GM23338 (cell line): ENCODE measurements around the gene AFAP1. TPM values are rescaled to one million over a fixed set of nuclear protein-coding genes. Genes with fewer than 3 reads are reported as not detected.

Experiments
- ATAC-seq: fragments of 200-7000 bp; cut with Tn5 transposase; 3 replicates; pipeline ENCODE4 v1.9.1; 2020
- DNase-seq: peaks from one replicate; pipeline ENCODE4 v3.0.0-alpha.2; 2015; ENCODE audit warnings: low spot score
- H2AFZ ChIP-seq: fragments of 200-600 bp; sonication (generic); 2 replicates; pipeline ENCODE4 v1.8.0; 2016; ENCODE audit warnings: antibody characterized with exemption, mild to moderate bottlenecking, moderate library complexity
- H3F3A ChIP-seq: fragments of 200-600 bp; sonication (generic); replicated peaks from 2 replicates; pipeline ENCODE4 v1.8.0; 2017; ENCODE audit warnings: antibody characterized with exemption, mixed run types, low read depth
- H3K27ac ChIP-seq: fragments of 200-600 bp; sonication (generic); 2 replicates; pipeline ENCODE4 v1.6.1; 2016; ENCODE audit warnings: low read depth
- H3K27me3 ChIP-seq: fragments of 200-600 bp; sonication (generic); 2 replicates; pipeline ENCODE4 v1.8.0; 2016; ENCODE audit warnings: mild to moderate bottlenecking, mixed run types, moderate library complexity; ENCODE audit not compliant: insufficient read depth
- H3K36me3 ChIP-seq: fragments of 200-600 bp; sonication (generic); 2 replicates; pipeline ENCODE4 v1.8.0; 2016; ENCODE audit warnings: mild to moderate bottlenecking; ENCODE audit not compliant: insufficient read depth
- H3K4me1 ChIP-seq: fragments of 200-600 bp; sonication (generic); 2 replicates; pipeline ENCODE4 v1.8.0; 2016; ENCODE audit warnings: mild to moderate bottlenecking, moderate library complexity; ENCODE audit not compliant: insufficient read depth
- H3K4me2 ChIP-seq: fragments of 200-600 bp; sonication (generic); 2 replicates; pipeline ENCODE4 v1.7.1; 2017; ENCODE audit warnings: mixed run types
- H3K4me3 ChIP-seq: fragments of 200-600 bp; sonication (generic); 2 replicates; pipeline ENCODE4 v1.6.1; 2016; ENCODE audit warnings: mixed run types
- H3K79me2 ChIP-seq: fragments of 200-600 bp; sonication (generic); replicated peaks from 2 replicates; pipeline ENCODE4 v1.8.0; 2017; ENCODE audit warnings: mild to moderate bottlenecking; ENCODE audit not compliant: insufficient read depth
- H3K9me2 ChIP-seq: fragments of 200-600 bp; sonication (generic); 2 replicates; pipeline ENCODE4 v1.8.0; 2017; ENCODE audit not compliant: insufficient read depth
- H4K20me1 ChIP-seq: fragments of 200-600 bp; sonication (generic); replicated peaks from 2 replicates; pipeline ENCODE4 v1.8.0; 2017; ENCODE audit warnings: mild to moderate bottlenecking; ENCODE audit not compliant: insufficient read depth
- H3K27ac Mint-ChIP-seq: 2 replicates; pipeline ENCODE4 v1.8.0; 2020; ENCODE audit warnings: inconsistent platforms, mild to moderate bottlenecking, moderate library complexity, mixed read lengths
- H3K27me3 Mint-ChIP-seq: 3 replicates; pipeline ENCODE4 v1.8.0; 2022; ENCODE audit warnings: low read depth, mild to moderate bottlenecking, moderate library complexity, mixed read lengths, inconsistent platforms; ENCODE audit not compliant: insufficient read depth, poor library complexity
- H3K36me3 Mint-ChIP-seq: 3 replicates; pipeline ENCODE4 v1.8.0; 2021; ENCODE audit warnings: low read depth, mild to moderate bottlenecking, inconsistent platforms, moderate library complexity, mixed read lengths
- H3K4me1 Mint-ChIP-seq: 3 replicates; pipeline ENCODE4 v1.8.0; 2020; ENCODE audit warnings: mild to moderate bottlenecking, inconsistent platforms, mixed read lengths
- H3K4me3 Mint-ChIP-seq: 3 replicates; pipeline ENCODE4 v1.8.0; 2021; ENCODE audit warnings: moderate library complexity, mild to moderate bottlenecking, inconsistent platforms, mixed read lengths
- H3K9me3 Mint-ChIP-seq: 3 replicates; pipeline ENCODE4 v1.8.0; 2020; ENCODE audit warnings: moderate library complexity, mild to moderate bottlenecking, inconsistent platforms, mixed read lengths
- POLR2AphosphoS5 ChIP-seq: IDR thresholded peaks from 2 replicates; pipeline ENCODE4 v1.6.1; 2016; ENCODE audit warnings: antibody characterized with exemption, low read depth
- polyA plus RNA-seq: library from polyadenylated mRNA; unstranded; fragments of >200 nt; fragmentation: Nextera tagmentation; extraction: Ambion mirVana; gene quantifications from 2 replicates; pipeline ENCODE4 v1.2.1, GENCODE V29; 2016
- total RNA-seq: library from RNA; depleted of rRNA; stranded (reverse); fragments of >200 nt; shearing (Covaris generic); gene quantifications from 2 replicates; pipeline ENCODE4 v1.2.3, GENCODE V29; 2014
- TF ChIP-seq, protein P1 (sequence below): fragments of 250-450 bp; sonication (Bioruptor Pico); IDR thresholded peaks from 2 replicates; pipeline ENCODE4 v1.5.0; 2020; ENCODE audit warnings: mild to moderate bottlenecking, moderate library complexity
- TF ChIP-seq, protein P2 (sequence below), 2 experiments: fragments of 200-600 bp in 1 of 2; sonication (generic) in 1 of 2; conservative IDR thresholded peaks; 2 replicates each; pipeline versions ENCODE4 v1.5.1 to v1.6.1; 2016 to 2017; ENCODE audit warnings: antibody characterized with exemption in 2 of 2, low read depth in 2 of 2, mild to moderate bottlenecking in 2 of 2, moderate library complexity in 1 of 2
- TF ChIP-seq, protein P3 (sequence below): IDR thresholded peaks from one replicate; pipeline ENCODE4 v1.6.1; 2018; ENCODE audit warnings: antibody characterized with exemption; ENCODE audit not compliant: unreplicated experiment

AFAP1 gene
- total and polyA plus RNA-seq, 2 experiments from 2014 or later, result 6.5 to 21.5 TPM

- no peak overlapping the region for H2AFZ ChIP-seq
- ATAC-seq, result peak; percentile 68
- H3K4me1 ChIP-seq, result peaks cover 23% of the 10 kb centered on the region
- H3K27me3 ChIP-seq, result no peaks in the 10 kb centered on the region
- Mint-ChIP-seq H3K27ac (no peak overlapping the region), H3K4me3 (no peak overlapping the region), H3K36me3 (peaks cover 32% of the 10 kb centered on the region), H3K9me3 (peaks cover 6% of the 10 kb centered on the region), H3K27me3 (peaks cover 5% of the 10 kb centered on the region), H3K4me1 (peaks cover 42% of the 10 kb centered on the region)
- H4K20me1 ChIP-seq, result peaks cover 7% of the 10 kb centered on the region; the same call in 1 of the 2 replicates
- H3K4me3 ChIP-seq, result no peak overlapping the region
- H3F3A ChIP-seq, result peaks cover 7% of the 10 kb centered on the region; the same call in 1 of the 2 replicates
- no peaks in the 10 kb centered on the region for H3K9me2 ChIP-seq
- H3K27ac ChIP-seq, result no peak overlapping the region
- DNase-seq, result peak; percentile 89
- H3K79me2 ChIP-seq, result no peaks in the 10 kb centered on the region
- no peak overlapping the region for H3K4me2 ChIP-seq
- no peak for TF ChIP-seq POLR2AphosphoS5
- TF ChIP-seq, protein P1, sequence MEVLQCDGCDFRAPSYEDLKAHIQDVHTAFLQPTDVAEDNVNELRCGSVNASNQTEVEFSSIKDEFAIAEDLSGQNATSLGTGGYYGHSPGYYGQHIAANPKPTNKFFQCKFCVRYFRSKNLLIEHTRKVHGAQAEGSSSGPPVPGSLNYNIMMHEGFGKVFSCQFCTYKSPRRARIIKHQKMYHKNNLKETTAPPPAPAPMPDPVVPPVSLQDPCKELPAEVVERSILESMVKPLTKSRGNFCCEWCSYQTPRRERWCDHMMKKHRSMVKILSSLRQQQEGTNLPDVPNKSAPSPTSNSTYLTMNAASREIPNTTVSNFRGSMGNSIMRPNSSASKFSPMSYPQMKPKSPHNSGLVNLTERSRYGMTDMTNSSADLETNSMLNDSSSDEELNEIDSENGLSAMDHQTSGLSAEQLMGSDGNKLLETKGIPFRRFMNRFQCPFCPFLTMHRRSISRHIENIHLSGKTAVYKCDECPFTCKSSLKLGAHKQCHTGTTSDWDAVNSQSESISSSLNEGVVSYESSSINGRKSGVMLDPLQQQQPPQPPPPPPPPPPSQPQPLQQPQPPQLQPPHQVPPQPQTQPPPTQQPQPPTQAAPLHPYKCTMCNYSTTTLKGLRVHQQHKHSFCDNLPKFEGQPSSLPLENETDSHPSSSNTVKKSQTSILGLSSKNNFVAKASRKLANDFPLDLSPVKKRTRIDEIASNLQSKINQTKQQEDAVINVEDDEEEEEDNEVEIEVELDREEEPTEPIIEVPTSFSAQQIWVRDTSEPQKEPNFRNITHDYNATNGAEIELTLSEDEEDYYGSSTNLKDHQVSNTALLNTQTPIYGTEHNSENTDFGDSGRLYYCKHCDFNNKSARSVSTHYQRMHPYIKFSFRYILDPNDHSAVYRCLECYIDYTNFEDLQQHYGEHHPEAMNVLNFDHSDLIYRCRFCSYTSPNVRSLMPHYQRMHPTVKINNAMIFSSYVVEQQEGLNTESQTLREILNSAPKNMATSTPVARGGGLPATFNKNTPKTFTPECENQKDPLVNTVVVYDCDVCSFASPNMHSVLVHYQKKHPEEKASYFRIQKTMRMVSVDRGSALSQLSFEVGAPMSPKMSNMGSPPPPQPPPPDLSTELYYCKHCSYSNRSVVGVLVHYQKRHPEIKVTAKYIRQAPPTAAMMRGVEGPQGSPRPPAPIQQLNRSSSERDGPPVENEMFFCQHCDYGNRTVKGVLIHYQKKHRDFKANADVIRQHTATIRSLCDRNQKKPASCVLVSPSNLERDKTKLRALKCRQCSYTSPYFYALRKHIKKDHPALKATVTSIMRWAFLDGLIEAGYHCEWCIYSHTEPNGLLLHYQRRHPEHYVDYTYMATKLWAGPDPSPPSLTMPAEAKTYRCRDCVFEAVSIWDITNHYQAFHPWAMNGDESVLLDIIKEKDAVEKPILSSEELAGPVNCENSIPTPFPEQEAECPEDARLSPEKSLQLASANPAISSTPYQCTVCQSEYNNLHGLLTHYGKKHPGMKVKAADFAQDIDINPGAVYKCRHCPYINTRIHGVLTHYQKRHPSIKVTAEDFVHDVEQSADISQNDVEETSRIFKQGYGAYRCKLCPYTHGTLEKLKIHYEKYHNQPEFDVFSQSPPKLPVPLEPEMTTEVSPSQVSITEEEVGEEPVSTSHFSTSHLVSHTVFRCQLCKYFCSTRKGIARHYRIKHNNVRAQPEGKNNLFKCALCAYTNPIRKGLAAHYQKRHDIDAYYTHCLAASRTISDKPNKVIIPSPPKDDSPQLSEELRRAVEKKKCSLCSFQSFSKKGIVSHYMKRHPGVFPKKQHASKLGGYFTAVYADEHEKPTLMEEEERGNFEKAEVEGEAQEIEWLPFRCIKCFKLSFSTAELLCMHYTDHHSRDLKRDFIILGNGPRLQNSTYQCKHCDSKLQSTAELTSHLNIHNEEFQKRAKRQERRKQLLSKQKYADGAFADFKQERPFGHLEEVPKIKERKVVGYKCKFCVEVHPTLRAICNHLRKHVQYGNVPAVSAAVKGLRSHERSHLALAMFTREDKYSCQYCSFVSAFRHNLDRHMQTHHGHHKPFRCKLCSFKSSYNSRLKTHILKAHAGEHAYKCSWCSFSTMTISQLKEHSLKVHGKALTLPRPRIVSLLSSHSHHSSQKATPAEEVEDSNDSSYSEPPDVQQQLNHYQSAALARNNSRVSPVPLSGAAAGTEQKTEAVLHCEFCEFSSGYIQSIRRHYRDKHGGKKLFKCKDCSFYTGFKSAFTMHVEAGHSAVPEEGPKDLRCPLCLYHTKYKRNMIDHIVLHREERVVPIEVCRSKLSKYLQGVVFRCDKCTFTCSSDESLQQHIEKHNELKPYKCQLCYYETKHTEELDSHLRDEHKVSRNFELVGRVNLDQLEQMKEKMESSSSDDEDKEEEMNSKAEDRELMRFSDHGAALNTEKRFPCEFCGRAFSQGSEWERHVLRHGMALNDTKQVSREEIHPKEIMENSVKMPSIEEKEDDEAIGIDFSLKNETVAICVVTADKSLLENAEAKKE, result no peak
- TF ChIP-seq, protein P2, sequence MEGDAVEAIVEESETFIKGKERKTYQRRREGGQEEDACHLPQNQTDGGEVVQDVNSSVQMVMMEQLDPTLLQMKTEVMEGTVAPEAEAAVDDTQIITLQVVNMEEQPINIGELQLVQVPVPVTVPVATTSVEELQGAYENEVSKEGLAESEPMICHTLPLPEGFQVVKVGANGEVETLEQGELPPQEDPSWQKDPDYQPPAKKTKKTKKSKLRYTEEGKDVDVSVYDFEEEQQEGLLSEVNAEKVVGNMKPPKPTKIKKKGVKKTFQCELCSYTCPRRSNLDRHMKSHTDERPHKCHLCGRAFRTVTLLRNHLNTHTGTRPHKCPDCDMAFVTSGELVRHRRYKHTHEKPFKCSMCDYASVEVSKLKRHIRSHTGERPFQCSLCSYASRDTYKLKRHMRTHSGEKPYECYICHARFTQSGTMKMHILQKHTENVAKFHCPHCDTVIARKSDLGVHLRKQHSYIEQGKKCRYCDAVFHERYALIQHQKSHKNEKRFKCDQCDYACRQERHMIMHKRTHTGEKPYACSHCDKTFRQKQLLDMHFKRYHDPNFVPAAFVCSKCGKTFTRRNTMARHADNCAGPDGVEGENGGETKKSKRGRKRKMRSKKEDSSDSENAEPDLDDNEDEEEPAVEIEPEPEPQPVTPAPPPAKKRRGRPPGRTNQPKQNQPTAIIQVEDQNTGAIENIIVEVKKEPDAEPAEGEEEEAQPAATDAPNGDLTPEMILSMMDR (conservative IDR thresholded peaks at IDR 0.05; ENCODE audit: low read depth in 2 of 2), result peak; percentile 82 to 91
- TF ChIP-seq, protein P3, sequence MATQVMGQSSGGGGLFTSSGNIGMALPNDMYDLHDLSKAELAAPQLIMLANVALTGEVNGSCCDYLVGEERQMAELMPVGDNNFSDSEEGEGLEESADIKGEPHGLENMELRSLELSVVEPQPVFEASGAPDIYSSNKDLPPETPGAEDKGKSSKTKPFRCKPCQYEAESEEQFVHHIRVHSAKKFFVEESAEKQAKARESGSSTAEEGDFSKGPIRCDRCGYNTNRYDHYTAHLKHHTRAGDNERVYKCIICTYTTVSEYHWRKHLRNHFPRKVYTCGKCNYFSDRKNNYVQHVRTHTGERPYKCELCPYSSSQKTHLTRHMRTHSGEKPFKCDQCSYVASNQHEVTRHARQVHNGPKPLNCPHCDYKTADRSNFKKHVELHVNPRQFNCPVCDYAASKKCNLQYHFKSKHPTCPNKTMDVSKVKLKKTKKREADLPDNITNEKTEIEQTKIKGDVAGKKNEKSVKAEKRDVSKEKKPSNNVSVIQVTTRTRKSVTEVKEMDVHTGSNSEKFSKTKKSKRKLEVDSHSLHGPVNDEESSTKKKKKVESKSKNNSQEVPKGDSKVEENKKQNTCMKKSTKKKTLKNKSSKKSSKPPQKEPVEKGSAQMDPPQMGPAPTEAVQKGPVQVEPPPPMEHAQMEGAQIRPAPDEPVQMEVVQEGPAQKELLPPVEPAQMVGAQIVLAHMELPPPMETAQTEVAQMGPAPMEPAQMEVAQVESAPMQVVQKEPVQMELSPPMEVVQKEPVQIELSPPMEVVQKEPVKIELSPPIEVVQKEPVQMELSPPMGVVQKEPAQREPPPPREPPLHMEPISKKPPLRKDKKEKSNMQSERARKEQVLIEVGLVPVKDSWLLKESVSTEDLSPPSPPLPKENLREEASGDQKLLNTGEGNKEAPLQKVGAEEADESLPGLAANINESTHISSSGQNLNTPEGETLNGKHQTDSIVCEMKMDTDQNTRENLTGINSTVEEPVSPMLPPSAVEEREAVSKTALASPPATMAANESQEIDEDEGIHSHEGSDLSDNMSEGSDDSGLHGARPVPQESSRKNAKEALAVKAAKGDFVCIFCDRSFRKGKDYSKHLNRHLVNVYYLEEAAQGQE, result no peak
- 0 out of 2 replicates have a peak, but pooled peaks cover 3% of the 10 kb centered on the region for H3K36me3 ChIP-seq
These were observed 137.5 kb downstream of the AFAP1 start for GRCh38 chr4:7802093-7802726.
